Measurements from ENCODE around the gene OPN1MW2.
"Not testable (repeated sequence)": the region's sequence is repeated elsewhere in the genome, so short reads cannot be mapped to it uniquely, and the experiment has no call there.

DNA sequence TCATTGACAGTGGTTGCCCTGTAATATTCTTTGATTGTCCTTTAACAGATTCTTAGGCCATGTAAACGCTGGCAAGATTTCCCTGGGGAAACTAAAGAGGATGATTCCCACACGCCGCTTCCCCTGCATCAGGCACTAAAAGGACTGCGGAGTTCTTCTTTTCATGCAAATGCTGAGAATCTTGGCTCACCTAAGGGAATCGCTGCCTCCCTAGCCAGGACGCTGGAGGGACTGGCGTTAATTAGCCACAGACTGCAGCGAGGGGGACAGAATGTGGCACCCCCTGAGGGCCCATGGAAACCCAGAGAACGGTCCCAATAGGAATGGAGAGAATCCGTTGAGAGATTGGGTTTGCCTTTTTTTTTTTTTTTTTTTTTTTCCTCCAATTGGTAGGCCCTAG, 8.1 kb upstream of the OPN1MW2 start:
- not testable (repeated sequence) for TF ChIP-seq CTCF (IDR thresholded peaks at IDR 0.05; ENCODE audit: insufficient read depth, low read depth, low read length); EZH2 (IDR thresholded peaks at IDR 0.05; ENCODE audit: insufficient read depth, low read length)

Data from astrocyte (in vitro differentiated cells and primary cell).